Effector memory CD8-positive, alpha-beta T cell (primary cell): ENCODE data around the gene CNTFR.

Source experiments
- ATAC-seq: fragments of 150-1000 bp; cut with Tn5 transposase; replicated peaks from 2 replicates; pipeline ENCODE4 v1.10.0; 2021; ENCODE audit warnings: mild to moderate bottlenecking, moderate library complexity
- DNase-seq, 3 experiments: peaks; one replicate each; pipeline ENCODE4 v3.0.0; 2021
- H3K27ac Mint-ChIP-seq, 2 donors: one replicate each; pipeline ENCODE4 v1.8.0; 2022; ENCODE audit warnings: mild to moderate bottlenecking in 2 of 2, mixed read lengths in 2 of 2, moderate library complexity in 2 of 2
- H3K27me3 Mint-ChIP-seq, 2 donors: one replicate each; pipeline ENCODE4 v1.8.0; 2022; ENCODE audit warnings: mixed read lengths in 2 of 2
- H3K36me3 Mint-ChIP-seq: one replicate; pipeline ENCODE4 v1.8.0; 2022; ENCODE audit warnings: mild to moderate bottlenecking, moderate library complexity, mixed read lengths; ENCODE audit not compliant: insufficient read depth
- H3K4me1 Mint-ChIP-seq, 2 donors: one replicate each; pipeline ENCODE4 v1.8.0; 2022; ENCODE audit warnings: low read depth in 2 of 2, mixed read lengths in 2 of 2
- H3K4me3 Mint-ChIP-seq, 2 donors: one replicate each; pipeline ENCODE4 v1.8.0; 2022; ENCODE audit warnings: mild to moderate bottlenecking in 2 of 2, mixed read lengths in 2 of 2, moderate library complexity in 2 of 2
- H3K9me3 Mint-ChIP-seq, 2 donors: one replicate each; pipeline ENCODE4 v1.8.0; 2022; ENCODE audit warnings: mixed read lengths in 2 of 2

Gene CNTFR

DNA sequence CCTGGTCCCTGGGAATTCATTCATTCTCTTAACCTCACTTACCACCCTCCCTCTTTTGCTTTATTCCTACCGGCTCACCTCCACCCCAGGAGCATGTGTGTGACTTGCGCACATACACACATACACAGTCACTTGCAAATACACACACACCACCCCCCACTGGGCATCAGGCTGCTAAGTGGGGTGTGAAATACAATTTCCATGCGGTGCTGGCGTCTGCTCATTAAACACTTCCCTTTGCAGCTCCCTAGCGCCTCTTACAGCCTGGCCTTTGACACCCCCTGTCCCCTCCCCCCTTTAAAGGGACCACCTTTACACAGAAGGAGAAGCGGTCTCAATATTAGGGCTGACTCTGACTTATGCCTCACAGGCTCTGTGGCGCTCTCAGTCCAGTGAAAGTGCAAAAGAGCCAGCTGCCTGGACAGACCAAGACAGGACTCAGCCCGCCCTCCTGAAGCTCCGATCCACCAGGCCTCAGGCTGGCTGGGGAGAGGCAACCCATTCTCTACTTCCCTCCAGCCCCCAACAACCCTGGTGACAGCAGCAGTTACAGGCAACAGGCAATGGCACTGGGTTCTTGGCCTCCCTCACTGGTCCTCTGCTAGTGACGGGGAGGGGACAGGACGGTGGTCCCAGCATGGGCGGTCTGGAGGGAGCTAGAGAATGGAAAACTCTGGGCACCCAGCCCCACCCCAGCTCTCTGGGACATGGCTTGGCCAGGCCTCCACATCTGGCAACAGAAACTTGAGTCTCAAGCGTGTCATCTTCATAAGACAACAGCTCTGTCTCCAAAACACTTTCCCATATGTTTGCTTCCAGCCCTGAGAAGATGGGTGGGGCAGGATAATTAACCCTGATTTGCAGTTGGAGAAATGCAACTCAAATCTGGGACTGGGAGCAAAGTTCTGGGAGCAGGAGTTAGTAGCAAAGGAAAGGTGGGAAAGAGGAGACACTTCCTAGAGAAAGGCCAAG is 78.7 kb downstream of the CNTFR start:
- Mint-ChIP-seq H3K4me1 (no peaks in the 10 kb centered on the region), H3K9me3 (no peaks in the 10 kb centered on the region), H3K27me3 (peaks cover 0 to 25% of the 10 kb centered on the region in 2 donors), H3K4me3 (no peak overlapping the region), H3K27ac (no peak overlapping the region), H3K36me3 (no peaks in the 10 kb centered on the region)
- no peak for DNase-seq
- ATAC-seq: no peak

DNA sequence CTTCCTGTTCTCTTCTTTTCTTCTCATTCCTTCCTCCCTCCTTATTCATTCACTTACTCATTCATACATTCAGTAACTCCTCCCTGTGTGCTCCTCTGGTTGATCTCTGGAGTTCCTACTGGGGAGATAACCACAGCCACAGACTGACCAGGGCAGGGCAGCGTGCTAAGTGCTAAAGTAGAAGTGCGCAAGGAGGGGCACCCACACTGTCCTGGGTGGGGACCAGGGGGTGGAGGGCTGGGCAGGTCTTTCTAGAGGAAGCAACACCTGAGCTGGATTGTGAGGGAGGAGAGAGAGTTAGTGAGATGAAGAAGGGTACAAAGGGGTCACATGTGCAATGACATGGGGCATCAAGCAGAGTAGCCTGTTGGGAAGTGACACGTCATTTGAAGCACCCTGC is 80.6 kb downstream of the CNTFR start:
- no peaks in the 10 kb centered on the region for H3K4me1 Mint-ChIP-seq
- H3K9me3 Mint-ChIP-seq: no peaks in the 10 kb centered on the region
- ATAC-seq (no peak), DNase-seq (no peak)
- no peak overlapping the region for H3K27ac Mint-ChIP-seq
- H3K4me3 Mint-ChIP-seq: no peak overlapping the region
- H3K27me3 Mint-ChIP-seq: peaks cover 6 to 30% of the 10 kb centered on the region in 2 donors
- no peaks in the 10 kb centered on the region for H3K36me3 Mint-ChIP-seq

GRCh38 chr9:34508463-34508862 is 81.1 kb downstream of the CNTFR start:
- Mint-ChIP-seq H3K36me3 (no peaks in the 10 kb centered on the region), H3K4me1 (no peaks in the 10 kb centered on the region), H3K27ac (no peak overlapping the region), H3K9me3 (no peaks in the 10 kb centered on the region), H3K27me3 (peaks cover 6 to 35% of the 10 kb centered on the region in 2 donors), H3K4me3 (no peak overlapping the region)
- no peak for ATAC-seq
- DNase-seq: no peak

GRCh38 chr9:34507966-34508365 is 81.6 kb downstream of the CNTFR start:
- Mint-ChIP-seq H3K36me3 (no peaks in the 10 kb centered on the region), H3K4me1 (no peaks in the 10 kb centered on the region), H3K4me3 (no peak overlapping the region), H3K27ac (no peak overlapping the region), H3K27me3 (peaks cover 6 to 36% of the 10 kb centered on the region in 2 donors), H3K9me3 (no peaks in the 10 kb centered on the region)
- no peak for ATAC-seq
- DNase-seq: no peak

DNA sequence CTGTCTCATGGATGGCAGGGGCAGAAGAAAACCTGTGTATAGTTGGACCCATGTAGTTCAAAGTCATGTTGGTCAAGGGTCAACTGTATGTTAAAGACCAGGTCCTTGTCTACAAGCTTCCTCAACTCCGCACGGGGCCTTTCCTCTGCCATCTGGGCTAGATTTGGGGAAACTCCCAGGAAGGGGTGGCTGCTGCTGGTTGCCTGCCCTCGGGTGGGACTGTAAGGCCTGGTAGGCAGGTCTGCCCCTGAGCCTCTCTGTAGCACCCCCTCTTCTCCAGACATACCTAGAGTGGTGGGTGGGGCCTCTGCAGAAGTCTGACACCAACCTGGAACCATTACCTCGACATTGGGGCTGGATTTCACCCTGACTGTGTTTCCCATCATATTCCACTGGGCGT is 82.0 kb downstream of the CNTFR start:
- no peak overlapping the region for H3K27ac Mint-ChIP-seq
- H3K36me3 Mint-ChIP-seq: no peaks in the 10 kb centered on the region
- H3K4me3 Mint-ChIP-seq: no peak overlapping the region
- DNase-seq (no peak), ATAC-seq (no peak)
- no peaks in the 10 kb centered on the region for H3K4me1 Mint-ChIP-seq
- peaks cover 6 to 32% of the 10 kb centered on the region in 2 donors for H3K27me3 Mint-ChIP-seq
- H3K9me3 Mint-ChIP-seq: no peaks in the 10 kb centered on the region

- no peak for DNase-seq
- Mint-ChIP-seq H3K27me3 (peaks cover 6 to 32% of the 10 kb centered on the region in 2 donors), H3K27ac (no peak overlapping the region), H3K9me3 (no peaks in the 10 kb centered on the region), H3K36me3 (no peaks in the 10 kb centered on the region), H3K4me3 (no peak overlapping the region), H3K4me1 (no peaks in the 10 kb centered on the region)
- ATAC-seq: no peak
Measured at GRCh38 chr9:34506623-34507022, 82.9 kb downstream of the CNTFR start.

DNA sequence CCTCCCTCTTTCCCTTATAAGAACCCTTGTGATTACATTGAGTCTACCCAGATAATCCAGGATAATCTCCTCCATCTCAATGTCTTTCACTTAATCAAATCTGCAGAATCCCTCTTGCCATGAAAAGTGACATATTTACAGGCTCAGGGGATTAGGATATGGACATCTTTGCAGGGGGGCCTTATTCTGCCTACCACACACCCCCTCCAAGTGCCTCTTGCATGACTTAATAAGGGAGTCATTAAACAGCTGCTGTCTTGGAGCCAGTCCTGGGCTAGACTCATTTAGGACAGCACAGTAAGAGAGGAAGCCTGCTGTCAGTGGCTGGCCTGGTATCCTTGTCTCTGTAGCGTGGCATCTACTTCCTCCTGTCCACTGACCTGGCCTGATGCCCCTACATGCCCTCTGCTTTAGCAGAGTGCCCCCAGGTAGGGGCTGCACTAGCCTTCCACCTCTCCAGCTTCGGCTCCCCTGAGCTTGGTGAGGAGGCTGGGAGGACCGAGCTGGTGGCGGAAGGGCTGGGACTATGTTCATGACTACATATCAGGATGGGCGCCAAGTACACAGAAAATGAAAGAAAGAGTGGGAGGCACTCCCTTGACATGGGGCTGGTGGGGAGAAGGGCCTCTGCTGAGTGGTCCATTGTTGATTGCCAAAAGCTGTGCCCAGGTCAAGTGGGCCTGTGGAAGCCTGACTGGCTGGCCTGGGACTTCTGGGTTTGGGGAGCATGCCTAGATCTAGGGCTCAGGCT is 84.0 kb downstream of the CNTFR start:
- H3K36me3 Mint-ChIP-seq: no peaks in the 10 kb centered on the region
- H3K4me1 Mint-ChIP-seq: no peaks in the 10 kb centered on the region
- H3K27me3 Mint-ChIP-seq: peaks cover 6 to 32% of the 10 kb centered on the region in 2 donors
- ATAC-seq: no peak
- no peak for DNase-seq
- H3K9me3 Mint-ChIP-seq: no peaks in the 10 kb centered on the region
- no peak overlapping the region for H3K27ac Mint-ChIP-seq
- no peak overlapping the region for H3K4me3 Mint-ChIP-seq

- no peaks in the 10 kb centered on the region for H3K4me1 Mint-ChIP-seq
Measured at GRCh38 chr9:34503406-34503805, 86.1 kb downstream of the CNTFR start.

GRCh38 chr9:34502891-34503290 is 86.6 kb downstream of the CNTFR start:
- no peak for ATAC-seq
- Mint-ChIP-seq H3K27me3 (peaks cover 6 to 38% of the 10 kb centered on the region in 2 donors), H3K9me3 (no peaks in the 10 kb centered on the region), H3K4me1 (no peaks in the 10 kb centered on the region), H3K27ac (no peak overlapping the region), H3K4me3 (no peak overlapping the region), H3K36me3 (no peaks in the 10 kb centered on the region)
- no peak for DNase-seq

More at GRCh38 chr9:34503406-34503805, 86.1 kb downstream of the CNTFR start:
- H3K4me3 Mint-ChIP-seq: no peak overlapping the region
- H3K27ac Mint-ChIP-seq: no peak overlapping the region
- peaks cover 6 to 38% of the 10 kb centered on the region in 2 donors for H3K27me3 Mint-ChIP-seq
- no peaks in the 10 kb centered on the region for H3K9me3 Mint-ChIP-seq
- no peak for ATAC-seq
- DNase-seq: no peak
- H3K36me3 Mint-ChIP-seq: no peaks in the 10 kb centered on the region

DNA sequence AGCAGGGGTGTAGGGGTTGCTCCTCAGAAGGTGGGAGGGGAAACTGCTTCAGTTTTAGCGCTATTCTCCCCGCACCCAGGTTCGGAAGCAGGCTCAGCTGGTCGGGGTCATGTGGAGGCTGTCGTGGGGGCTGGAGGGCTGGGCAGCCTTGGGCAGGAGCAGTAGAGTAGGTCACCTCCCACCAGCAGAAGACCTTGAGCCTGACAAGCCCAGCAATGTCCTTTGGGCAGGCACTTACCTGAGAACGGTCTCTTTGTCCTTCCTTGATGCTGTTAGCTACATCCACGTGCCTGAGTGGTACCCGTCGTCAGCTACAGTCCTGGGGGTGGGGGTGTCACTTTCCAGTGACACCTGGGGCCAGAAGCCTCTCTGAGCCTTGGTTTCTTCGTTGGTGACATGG is 87.1 kb downstream of the CNTFR start:
- Mint-ChIP-seq H3K27me3 (peaks cover 6 to 42% of the 10 kb centered on the region in 2 donors), H3K27ac (no peak overlapping the region), H3K4me3 (no peak overlapping the region), H3K36me3 (no peaks in the 10 kb centered on the region), H3K9me3 (no peaks in the 10 kb centered on the region), H3K4me1 (no peaks in the 10 kb centered on the region)
- no peak for ATAC-seq
- no peak for DNase-seq

- H3K27me3 Mint-ChIP-seq: peaks cover 6 to 47% of the 10 kb centered on the region in 2 donors
- H3K4me1 Mint-ChIP-seq: no peaks in the 10 kb centered on the region
- DNase-seq: no peak
- H3K27ac Mint-ChIP-seq: no peak overlapping the region
- H3K4me3 Mint-ChIP-seq: no peak overlapping the region
- no peaks in the 10 kb centered on the region for H3K36me3 Mint-ChIP-seq
- no peak for ATAC-seq
- H3K9me3 Mint-ChIP-seq: no peaks in the 10 kb centered on the region
Measured at GRCh38 chr9:34501889-34502425, 87.6 kb downstream of the CNTFR start.
